IMR-90 (cell line): Measurements from ENCODE around the gene PTCH2. TPM values are rescaled to one million over a fixed set of nuclear protein-coding genes. Genes with fewer than 3 reads are reported as not detected.

Source experiments
- ATAC-seq: fragments of 200-7000 bp; cut with Tn5 transposase; 2 replicates; pipeline ENCODE4 v1.9.1; 2020; ENCODE audit warnings: low read depth, mild to moderate bottlenecking, moderate library complexity
- BruUV-seq: library from RNA; stranded (reverse); fragments of 400-500 nt; replicated peaks from 2 replicates; lab custom pipeline; 2021; lab: Mats Ljungman, UMichigan
- CTCF ChIA-PET: fragments of 300-600 bp; formaldehyde crosslinking; extraction: SDS; loops from one replicate; lab custom pipeline; 2021; ENCODE audit warnings: antibody characterized with exemption; lab: Yijun Ruan, JAX
- POLR2A ChIA-PET: fragments of 300-600 bp; sonication (Branson Sonifier 250); formaldehyde crosslinking; loops from one replicate; lab custom pipeline; 2022; ENCODE audit warnings: antibody characterized with exemption; ENCODE audit not compliant: unreplicated experiment; lab: Charles Lee
- DNase-seq: peaks from one replicate; pipeline ENCODE4 v3.0.0; 2013
- H2AFZ ChIP-seq: replicated peaks from 2 replicates; pipeline ENCODE3; 2013; ENCODE audit warnings: low read length, mild to moderate bottlenecking; ENCODE audit not compliant: poor library complexity
- H2AK5ac ChIP-seq: 2 replicates; pipeline ENCODE4 v1.6.1; 2013; ENCODE audit warnings: low read depth, low read length, inconsistent platforms
- H2AK9ac ChIP-seq: replicated peaks from 2 replicates; pipeline ENCODE3; 2013; ENCODE audit warnings: mild to moderate bottlenecking, low read depth, low read length, moderate library complexity; ENCODE audit not compliant: poor library complexity
- H2BK120ac ChIP-seq: 2 replicates; pipeline ENCODE4 v1.6.1; 2013; ENCODE audit warnings: low read depth, low read length, inconsistent platforms
- H2BK15ac ChIP-seq: 3 replicates; pipeline ENCODE4 v1.6.1; 2013; ENCODE audit warnings: low read depth, low read length, inconsistent platforms
- H2BK20ac ChIP-seq: 2 replicates; pipeline ENCODE4 v1.6.1; 2013; ENCODE audit warnings: low read depth, mild to moderate bottlenecking, inconsistent platforms, low read length, moderate library complexity
- H2BK5ac ChIP-seq: 2 replicates; pipeline ENCODE4 v1.6.1; 2013; ENCODE audit warnings: mild to moderate bottlenecking, low read depth, low read length, inconsistent platforms; ENCODE audit not compliant: poor library complexity, severe bottlenecking
- H3K14ac ChIP-seq: replicated peaks from 2 replicates; pipeline ENCODE4 v1.6.1; 2013; ENCODE audit warnings: low read depth, low read length, inconsistent platforms
- H3K18ac ChIP-seq: 2 replicates; pipeline ENCODE4 v1.6.1; 2013; ENCODE audit warnings: low read depth, low read length, control low read depth
- H3K23ac ChIP-seq: 2 replicates; pipeline ENCODE4 v1.6.1; 2013; ENCODE audit warnings: low read depth, low read length, inconsistent platforms
- H3K27ac ChIP-seq: 2 replicates; pipeline ENCODE4 v1.5.1; 2013; ENCODE audit warnings: mild to moderate bottlenecking, control low read depth, low read length; ENCODE audit not compliant: insufficient read depth
- H3K27me3 ChIP-seq: 2 replicates; pipeline ENCODE4 v1.6.1; 2013; ENCODE audit warnings: low read length; ENCODE audit not compliant: control insufficient read depth, insufficient read depth
- H3K36me3 ChIP-seq: 2 replicates; pipeline ENCODE4 v1.6.1; 2013; ENCODE audit warnings: low read length, mixed read lengths; ENCODE audit not compliant: control insufficient read depth, insufficient read depth
- H3K4ac ChIP-seq: 2 replicates; pipeline ENCODE4 v1.6.1; 2013; ENCODE audit warnings: low read depth, low read length, inconsistent platforms
- H3K4me1 ChIP-seq: 2 replicates; pipeline ENCODE4 v1.6.1; 2013; ENCODE audit warnings: low read length, mixed read lengths; ENCODE audit not compliant: control insufficient read depth, insufficient read depth
- H3K4me2 ChIP-seq: 2 replicates; pipeline ENCODE4 v1.6.1; 2013; ENCODE audit warnings: low read depth, mild to moderate bottlenecking, control low read depth, low read length, moderate library complexity
- H3K4me3 ChIP-seq: 2 replicates; pipeline ENCODE4 v1.5.1; 2013; ENCODE audit warnings: low read depth, mild to moderate bottlenecking, control low read depth, low read length, moderate library complexity; ENCODE audit not compliant: insufficient read depth
- H3K56ac ChIP-seq: 2 replicates; pipeline ENCODE4 v1.6.1; 2013; ENCODE audit warnings: low read length, inconsistent platforms; ENCODE audit not compliant: insufficient read depth; ENCODE audit errors: extremely low read depth
- H3K79me1 ChIP-seq, 2 experiments: 2 replicates each; pipeline ENCODE4 v1.6.1; 2013; ENCODE audit warnings: low read length in 2 of 2, inconsistent platforms in 1 of 2, low read depth in 1 of 2
- H3K9ac ChIP-seq: 2 replicates; pipeline ENCODE4 v1.6.1; 2013; ENCODE audit warnings: low read depth, low read length, control low read depth
- H3K9me1 ChIP-seq: 2 replicates; pipeline ENCODE4 v1.6.1; 2013; ENCODE audit warnings: low read length, inconsistent platforms; ENCODE audit not compliant: insufficient read depth
- H3K9me3 ChIP-seq: 2 replicates; pipeline ENCODE4 v1.6.1; 2013; ENCODE audit warnings: low read length; ENCODE audit not compliant: control insufficient read depth, insufficient read depth
- H4K20me1 ChIP-seq: 2 replicates; pipeline ENCODE4 v1.6.1; 2013; ENCODE audit warnings: low read length, inconsistent platforms; ENCODE audit not compliant: insufficient read depth
- H4K5ac ChIP-seq: 2 replicates; pipeline ENCODE4 v1.6.1; 2013; ENCODE audit warnings: mild to moderate bottlenecking, low read depth, low read length, control low read depth
- H4K8ac ChIP-seq, 2 experiments: 2 replicates each; pipeline ENCODE4 v1.6.1; 2013; ENCODE audit warnings: low read depth in 2 of 2, low read length in 2 of 2, control low read depth in 1 of 2, inconsistent platforms in 1 of 2
- H4K91ac ChIP-seq: 2 replicates; pipeline ENCODE4 v1.6.1; 2013; ENCODE audit warnings: low read depth, low read length, inconsistent platforms; ENCODE audit not compliant: insufficient read depth
- CHD1 ChIP-seq: IDR thresholded peaks from 2 replicates; pipeline ENCODE4 v1.6.1; 2012; ENCODE audit warnings: low read depth, low read length, improper control_type of control experiment
- FOS ChIP-seq: fragments of 150-350 bp; IDR thresholded peaks from 2 replicates; pipeline ENCODE4 v1.6.1; 2016; ENCODE audit warnings: low read depth, low read length
- MAFK ChIP-seq: IDR thresholded peaks from 2 replicates; pipeline ENCODE4 v1.6.1; 2012; ENCODE audit warnings: low read depth, low read length, improper control_type of control experiment
- RAD21 ChIP-seq: IDR thresholded peaks from 2 replicates; pipeline ENCODE4 v1.6.1; 2012; ENCODE audit warnings: low read length, improper control_type of control experiment
- WGBS, 2 experiments: methylation state at CpG; one replicate each; pipeline versions ENCODE4 v1.1.5 to v1.1.7; 2013; ENCODE audit warnings: missing lambda C conversion rate in 2 of 2; ENCODE audit not compliant: insufficient read length in 1 of 2; ENCODE audit errors: extremely low coverage in 2 of 2; 5-methylcytosine and 5-hydroxymethylcytosine counted together
- dilution Hi-C: fragments of 300-500 bp; cut with HindIII; formaldehyde crosslinking; loops from one replicate; pipeline ENCODE4 v1.14.3; 2018; ENCODE audit warnings: low sequenced_read_pairs; ENCODE audit not compliant: unreplicated experiment
- in situ Hi-C: fragments of 300-500 bp; cut with MboI; formaldehyde crosslinking; loops from 3 replicates; pipeline ENCODE4 v1.14.3; 2019; ENCODE audit warnings: low sequenced_read_pairs, inconsistent platforms, mixed read lengths
- intact Hi-C: fragments of 100-400 bp; cut with micrococcal nuclease; formaldehyde crosslinking; loops from 2 replicates; pipeline ENCODE4 v1.10.0; 2022
- polyA plus RNA-seq, 3 experiments: library from polyadenylated mRNA; depleted of rRNA; stranded (reverse); fragments of >200 nt; gene quantifications; 2 replicates each; pipeline ENCODE4 v1.2.3, GENCODE V29; 2012; ENCODE audit warnings: low replicate concordance in 1 of 3
- total RNA-seq: library from RNA; depleted of rRNA; stranded (reverse); fragments of >200 nt; gene quantifications from 2 replicates; pipeline ENCODE4 v1.2.3, GENCODE V29; 2012
- TF ChIP-seq, protein P1 (sequence below): conservative IDR thresholded peaks from 2 replicates; pipeline ENCODE4 v1.5.1; 2012; ENCODE audit warnings: mild to moderate bottlenecking, low read depth, low read length, improper control_type of control experiment

Gene PTCH2
- total and polyA plus RNA-seq, 2 of the 4 experiments (the other 2 are of a cell fraction): under 0.01 to 0.56 TPM

GRCh38 chr1:44785029-44785380 lies 58.0 kb downstream of the PTCH2 start:
- H3K9me3 ChIP-seq: no peaks in the 10 kb centered on the region
- no peak overlapping the region for H2BK20ac ChIP-seq
- no peak overlapping the region for H3K56ac ChIP-seq
- H3K4me3 ChIP-seq: no peak overlapping the region
- H3K23ac ChIP-seq: no peak overlapping the region
- TF ChIP-seq FOS: no peak
- no peak for TF ChIP-seq MAFK
- TF ChIP-seq RAD21: no peak
- no peak for TF ChIP-seq CHD1
- TF ChIP-seq, protein P1, sequence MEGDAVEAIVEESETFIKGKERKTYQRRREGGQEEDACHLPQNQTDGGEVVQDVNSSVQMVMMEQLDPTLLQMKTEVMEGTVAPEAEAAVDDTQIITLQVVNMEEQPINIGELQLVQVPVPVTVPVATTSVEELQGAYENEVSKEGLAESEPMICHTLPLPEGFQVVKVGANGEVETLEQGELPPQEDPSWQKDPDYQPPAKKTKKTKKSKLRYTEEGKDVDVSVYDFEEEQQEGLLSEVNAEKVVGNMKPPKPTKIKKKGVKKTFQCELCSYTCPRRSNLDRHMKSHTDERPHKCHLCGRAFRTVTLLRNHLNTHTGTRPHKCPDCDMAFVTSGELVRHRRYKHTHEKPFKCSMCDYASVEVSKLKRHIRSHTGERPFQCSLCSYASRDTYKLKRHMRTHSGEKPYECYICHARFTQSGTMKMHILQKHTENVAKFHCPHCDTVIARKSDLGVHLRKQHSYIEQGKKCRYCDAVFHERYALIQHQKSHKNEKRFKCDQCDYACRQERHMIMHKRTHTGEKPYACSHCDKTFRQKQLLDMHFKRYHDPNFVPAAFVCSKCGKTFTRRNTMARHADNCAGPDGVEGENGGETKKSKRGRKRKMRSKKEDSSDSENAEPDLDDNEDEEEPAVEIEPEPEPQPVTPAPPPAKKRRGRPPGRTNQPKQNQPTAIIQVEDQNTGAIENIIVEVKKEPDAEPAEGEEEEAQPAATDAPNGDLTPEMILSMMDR: no peak
- peaks cover 8% of the 10 kb centered on the region; the same call in 1 of the 2 replicates for H3K4me1 ChIP-seq
- H4K5ac ChIP-seq: no peak overlapping the region
- dilution Hi-C loops (no loop called here), intact Hi-C loops (no loop called here), in situ Hi-C loops (no loop called here)
- no peak overlapping the region for H3K9ac ChIP-seq
- H3K18ac ChIP-seq: no peak overlapping the region
- H3K27me3 ChIP-seq: no peaks in the 10 kb centered on the region; the same call in 1 of the 2 replicates
- 83% methylated on average over 1 of the region's 6 CpGs; no CpG with 5 or more reads in 1 of the 2 experiments for WGBS, 2 experiments
- peak overlapping the region; percentile 53 for H2AK9ac ChIP-seq
- H3K14ac ChIP-seq: no peak overlapping the region
- no TSS peak for BruUV-seq
- H2BK5ac ChIP-seq: no peak overlapping the region
- peak overlapping the region; percentile 77 for H2AFZ ChIP-seq
- no peak overlapping the region for H3K4ac ChIP-seq
- peaks cover 0 to 13% of the 10 kb centered on the region in 2 experiments; a peak in 2 of 4 replicates for H3K79me1 ChIP-seq
- H3K27ac ChIP-seq: no peak overlapping the region
- no peak overlapping the region for H2BK120ac ChIP-seq
- no peak overlapping the region for H2AK5ac ChIP-seq
- no peak overlapping the region for H4K8ac ChIP-seq
- H3K36me3 ChIP-seq: peaks cover 13% of the 10 kb centered on the region
- 0 out of 2 replicates have a peak, but pooled peaks cover 10% of the 10 kb centered on the region for H4K20me1 ChIP-seq
- DNase-seq (no peak), ATAC-seq (no peak)
- ChIA-PET CTCF (interaction anchor here (0.6 kb wide), 1 partner anchor 184 kb away, joined by 11 read pairs; no protein-coding TSS in a partner anchor), POLR2A (interaction anchor here (1.3 kb wide), 1 partner anchor 9 kb away, joined by 5 read pairs; no protein-coding TSS in a partner anchor)
- no peak overlapping the region for H3K4me2 ChIP-seq
- no peak overlapping the region for H2BK15ac ChIP-seq
- no peak overlapping the region for H4K91ac ChIP-seq
- peaks cover 8% of the 10 kb centered on the region; the same call in 1 of the 2 replicates for H3K9me1 ChIP-seq
